SU-DHL-6 (cell line): ENCODE data around the gene ANO6.

ENCODE experiments used
- EZH2phosphoT487 ChIP-seq: fragments of 200-600 bp; sonication (generic), shearing (Covaris generic); conservative IDR thresholded peaks from 2 replicates; pipeline ENCODE4 v1.6.1; 2018; ENCODE audit warnings: mild to moderate bottlenecking, antibody characterized with exemption, low read length, moderate library complexity, mixed read lengths
- TF ChIP-seq, protein P1 (sequence below): fragments of 200-600 bp; sonication (generic); IDR thresholded peaks from one replicate; pipeline ENCODE4 v1.5.1; 2017; ENCODE audit warnings: antibody characterized with exemption, mild to moderate bottlenecking, low read length, moderate library complexity; ENCODE audit not compliant: insufficient read depth, poor library complexity, severe bottlenecking

- no peak for TF ChIP-seq EZH2phosphoT487
- TF ChIP-seq, protein P1, sequence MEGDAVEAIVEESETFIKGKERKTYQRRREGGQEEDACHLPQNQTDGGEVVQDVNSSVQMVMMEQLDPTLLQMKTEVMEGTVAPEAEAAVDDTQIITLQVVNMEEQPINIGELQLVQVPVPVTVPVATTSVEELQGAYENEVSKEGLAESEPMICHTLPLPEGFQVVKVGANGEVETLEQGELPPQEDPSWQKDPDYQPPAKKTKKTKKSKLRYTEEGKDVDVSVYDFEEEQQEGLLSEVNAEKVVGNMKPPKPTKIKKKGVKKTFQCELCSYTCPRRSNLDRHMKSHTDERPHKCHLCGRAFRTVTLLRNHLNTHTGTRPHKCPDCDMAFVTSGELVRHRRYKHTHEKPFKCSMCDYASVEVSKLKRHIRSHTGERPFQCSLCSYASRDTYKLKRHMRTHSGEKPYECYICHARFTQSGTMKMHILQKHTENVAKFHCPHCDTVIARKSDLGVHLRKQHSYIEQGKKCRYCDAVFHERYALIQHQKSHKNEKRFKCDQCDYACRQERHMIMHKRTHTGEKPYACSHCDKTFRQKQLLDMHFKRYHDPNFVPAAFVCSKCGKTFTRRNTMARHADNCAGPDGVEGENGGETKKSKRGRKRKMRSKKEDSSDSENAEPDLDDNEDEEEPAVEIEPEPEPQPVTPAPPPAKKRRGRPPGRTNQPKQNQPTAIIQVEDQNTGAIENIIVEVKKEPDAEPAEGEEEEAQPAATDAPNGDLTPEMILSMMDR, result no peak
These were observed 62.6 kb downstream of the ANO6 start for GRCh38 chr12:45278447-45278846.
